CD4-positive, alpha-beta T cell treated with Interleukin-4 for 1 hour (primary cell): Measurements from ENCODE around the gene KCNH3.
"Not testable (repeated sequence)": the region's sequence is repeated elsewhere in the genome, so short reads cannot be mapped to it uniquely, and the experiment has no call there.

ENCODE experiments used
- DNase-seq, 2 donors: peaks; one replicate each; pipeline ENCODE4 v3.0.0-alpha.2; 2020 to 2022

Gene KCNH3

DNA sequence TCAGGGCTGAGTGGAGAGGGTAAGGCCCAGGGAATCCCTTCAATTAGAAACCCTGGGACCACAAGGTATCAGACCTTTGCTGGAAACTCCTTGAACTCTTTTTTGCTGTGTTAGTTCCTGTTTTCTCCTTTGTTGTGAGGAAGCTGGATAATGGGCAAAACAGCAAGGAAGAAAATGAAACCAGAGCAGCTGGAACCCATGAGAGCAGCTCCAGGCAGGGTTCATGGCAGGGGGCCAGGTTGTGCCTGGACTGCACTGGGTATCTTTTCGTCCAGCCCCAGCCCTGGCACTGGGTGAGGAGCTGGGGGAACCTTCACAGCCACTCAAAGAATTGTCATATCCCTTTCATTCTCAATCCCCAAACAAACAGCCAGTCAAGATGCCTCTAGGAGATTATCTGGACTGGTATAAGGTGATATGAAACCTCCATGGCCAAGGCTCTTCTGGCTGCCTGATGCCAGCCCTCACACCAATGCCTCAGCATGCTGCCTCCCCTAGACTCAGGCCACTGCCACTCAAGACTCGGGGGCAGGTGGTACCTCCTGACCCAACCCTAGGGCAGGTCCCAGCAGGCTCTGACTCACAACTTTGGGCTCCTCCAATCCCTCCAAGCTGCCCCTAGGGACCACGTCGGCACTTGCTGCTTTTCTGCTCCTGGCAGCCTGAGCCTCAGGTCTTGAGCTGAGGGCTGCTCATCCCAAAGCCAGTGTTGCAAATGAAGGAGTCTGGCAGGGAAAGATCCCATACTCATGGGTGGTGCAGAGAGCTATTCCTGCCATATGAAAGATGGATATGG lies 50.1 kb downstream of the KCNH3 start:
- no peak for DNase-seq

DNA sequence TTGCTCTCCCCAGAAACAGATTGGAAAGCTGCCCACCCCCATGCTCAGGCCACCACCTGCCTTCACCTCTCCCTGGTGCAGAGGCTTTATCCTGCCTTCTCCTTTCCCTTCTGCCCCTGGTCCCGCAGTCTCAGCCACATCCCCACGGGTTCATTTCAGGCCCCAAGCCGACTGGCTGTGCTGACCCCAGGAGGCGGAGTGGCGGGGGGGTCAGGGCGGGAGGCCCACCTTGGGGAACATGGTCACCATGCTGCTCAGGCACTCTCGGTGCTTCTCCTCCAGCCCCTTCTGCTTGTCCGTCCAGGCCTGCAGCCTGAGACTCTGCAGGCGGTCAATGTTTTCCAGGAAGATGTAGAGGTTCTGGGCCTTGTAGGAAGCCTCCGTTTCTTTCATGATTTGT lies 59.7 kb downstream of the KCNH3 start:
- DNase-seq = no peak

GRCh38 chr12:49599961-49600360 lies 61.1 kb downstream of the KCNH3 start:
- DNase-seq = no peak

- DNase-seq = no peak
Measured at GRCh38 chr12:49603721-49604120, 64.9 kb downstream of the KCNH3 start.

GRCh38 chr12:49604856-49605255 lies 66.0 kb downstream of the KCNH3 start:
- DNase-seq = no peak

DNA sequence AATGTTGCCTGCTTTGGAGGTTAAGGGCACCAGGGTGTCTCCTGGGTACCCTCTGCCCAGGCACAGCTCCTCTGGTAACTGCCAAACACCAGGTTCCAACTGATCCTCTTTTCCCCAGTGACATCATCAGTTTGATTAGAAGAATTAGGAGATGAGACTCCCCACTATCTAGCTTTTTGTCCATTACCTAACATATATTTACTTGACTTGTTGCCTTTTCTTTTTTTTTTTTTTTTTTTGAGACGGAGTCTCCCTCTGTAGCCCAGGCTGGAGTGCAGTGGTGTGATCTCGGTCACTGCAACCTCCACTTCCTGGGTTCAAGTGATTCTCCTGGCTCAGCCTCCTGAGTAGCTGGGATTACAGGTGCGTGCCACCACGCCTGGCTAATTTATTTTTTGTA lies 66.7 kb downstream of the KCNH3 start, which contains the start of gene FAM186B:
FAM186B (minus strand) TSS at position 101 of the 400 bp plus-strand sequence. CDS start 162 bp downstream, outside the sequence.
- not testable (repeated sequence) for DNase-seq
